ENCODE results near the gene CASK. TPM values are rescaled to one million over a fixed set of nuclear protein-coding genes. Genes with fewer than 3 reads are reported as not detected.

CASK gene
- total RNA-seq, 1 experiment from 2014 or later, result 54.6 TPM

GRCh38 chrX:41519468-41519867 lies 403.9 kb downstream of the CASK start:
- no peak for ATAC-seq
- DNase-seq (ENCODE audit: low spot score), result no peak
- H3K36me3 Mint-ChIP-seq, result peaks cover 3% of the 10 kb centered on the region; the same call in 1 of the 2 replicates
- no peaks in the 10 kb centered on the region for H3K27me3 Mint-ChIP-seq (ENCODE audit: low read depth)
- TF ChIP-seq AR (CRISPR knock-in tag; IDR thresholded peaks at IDR 0.05) (no peak), TCF7 (CRISPR knock-in tag; IDR thresholded peaks at IDR 0.05; ENCODE audit: low read depth) (no peak), USF2 (CRISPR knock-in tag; IDR thresholded peaks at IDR 0.05) (no peak), ATF6 (CRISPR knock-in tag; IDR thresholded peaks at IDR 0.05) (no peak), PRDM15 (CRISPR knock-in tag; IDR thresholded peaks at IDR 0.05) (no peak), EMX1 (CRISPR knock-in tag; IDR thresholded peaks at IDR 0.05) (no peak), CTCF (IDR thresholded peaks at IDR 0.05) (no peak)
- H3K9me3 Mint-ChIP-seq, result no peaks in the 10 kb centered on the region
- POLR2A ChIA-PET, result no interaction called here
- H3K4me3 Mint-ChIP-seq, result no peak overlapping the region
- CTCF ChIA-PET, result no interaction called here
- H3K4me1 Mint-ChIP-seq, result peaks cover 46% of the 10 kb centered on the region
- no peak overlapping the region for H3K27ac Mint-ChIP-seq

GRCh38 chrX:41518841-41519220 lies 404.5 kb downstream of the CASK start:
- Mint-ChIP-seq H3K4me1 (peaks cover 49% of the 10 kb centered on the region), H3K27me3 (ENCODE audit: low read depth) (no peaks in the 10 kb centered on the region), H3K27ac (no peak overlapping the region), H3K9me3 (no peaks in the 10 kb centered on the region), H3K4me3 (no peak overlapping the region), H3K36me3 (peaks cover 3% of the 10 kb centered on the region; the same call in 1 of the 2 replicates)
- TF ChIP-seq MXD4 (CRISPR knock-in tag; IDR thresholded peaks at IDR 0.05; ENCODE audit: borderline replicate concordance) (no peak), SP1 (CRISPR knock-in tag; conservative IDR thresholded peaks at IDR 0.05) (no peak), PRRX2 (CRISPR knock-in tag; IDR thresholded peaks at IDR 0.05) (no peak), ZBTB43 (CRISPR knock-in tag; IDR thresholded peaks at IDR 0.05) (no peak), TEAD4 (CRISPR knock-in tag; IDR thresholded peaks at IDR 0.05) (no peak), ZNF138 (CRISPR knock-in tag; conservative IDR thresholded peaks at IDR 0.05) (no peak), E2F4 (CRISPR knock-in tag; IDR thresholded peaks at IDR 0.05; ENCODE audit: borderline replicate concordance, low read depth) (no peak), ZMAT4 (CRISPR knock-in tag; IDR thresholded peaks at IDR 0.05) (no peak), ATF6 (CRISPR knock-in tag; IDR thresholded peaks at IDR 0.05) (no peak)
- ChIA-PET CTCF (no interaction called here), POLR2A (no interaction called here)
- ATAC-seq (no peak), DNase-seq (ENCODE audit: low spot score) (no peak)

Measured in WTC11 (cell line).